Esophagus mucosa (tissue), 1 donor: ENCODE data around the gene ATG3. TPM values are rescaled to one million over a fixed set of nuclear protein-coding genes. Genes with fewer than 3 reads are reported as not detected.
"Not testable (repeated sequence)": the region's sequence is repeated elsewhere in the genome, so short reads cannot be mapped to it uniquely, and the experiment has no call there.

Experiments used
- ATAC-seq: fragments of 200-7000 bp; cut with Tn5 transposase; one replicate; pipeline ENCODE4 v1.9.1; 2020
- total RNA-seq: library from RNA; stranded (reverse); gene quantifications from one replicate; pipeline ENCODE4 v1.2.4, GENCODE V29; 2023
- donor health status: DM: yes; HTN: yes; CAD: no.

The ATG3 gene
- total RNA-seq, 1 donor from 2014 or later: 41.0 TPM

DNA sequence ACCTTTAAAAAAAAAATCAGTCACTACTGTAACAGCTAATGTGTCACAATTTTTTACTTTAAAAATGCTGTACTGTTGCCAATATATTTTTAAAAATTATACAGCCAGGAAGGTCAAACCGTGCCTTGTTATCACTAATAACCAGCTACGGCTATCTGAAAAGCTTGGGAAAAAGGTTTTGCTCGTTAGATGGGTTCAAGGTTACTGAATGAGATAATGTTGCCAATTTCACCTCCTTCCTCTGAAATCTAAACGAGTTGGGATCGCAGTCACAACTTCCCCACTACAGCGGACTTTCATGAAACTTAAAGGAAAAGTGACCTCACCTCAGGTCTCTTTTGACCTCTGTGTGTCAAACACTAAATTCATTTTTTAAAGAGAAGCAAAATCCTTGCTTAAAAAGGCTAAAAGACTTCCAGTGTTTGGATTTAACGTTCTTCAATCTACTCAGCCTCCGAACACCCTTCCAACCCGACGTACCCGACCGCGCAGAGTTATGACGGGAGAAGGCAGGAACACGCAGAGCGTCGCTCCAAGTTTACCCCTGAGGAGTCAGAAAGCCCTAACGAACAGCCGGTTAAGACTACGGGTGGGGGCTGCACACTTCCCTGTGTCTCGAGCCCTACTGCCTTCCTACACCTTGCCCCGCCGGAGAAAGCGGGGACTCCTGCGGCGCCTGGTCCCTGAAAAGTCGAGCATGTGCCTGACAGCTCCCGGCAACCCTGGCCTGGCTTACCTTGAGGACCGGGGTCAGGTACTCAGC is 860 bp downstream of the ATG3 start:
- peak; percentile 46 for ATAC-seq

DNA sequence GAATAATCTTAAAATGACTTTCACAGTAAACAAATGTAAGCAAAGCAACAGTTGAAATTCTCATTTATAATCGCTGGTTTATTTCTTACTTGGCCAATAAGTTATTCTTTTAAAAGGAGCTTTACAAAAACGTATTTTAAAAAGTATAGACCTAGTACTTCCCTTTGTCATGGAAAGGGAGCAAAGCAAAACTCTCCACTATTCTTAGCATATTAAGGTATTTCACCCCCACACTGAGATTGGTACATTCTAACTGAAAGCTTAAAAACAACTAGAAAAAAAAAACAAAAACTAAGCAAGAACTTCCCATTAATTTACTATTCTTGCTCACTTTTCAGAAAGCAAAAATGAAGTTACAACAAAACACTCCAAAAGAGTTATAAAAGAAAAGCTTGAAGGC is 1.5 kb downstream of the ATG3 start:
- no peak for ATAC-seq

DNA sequence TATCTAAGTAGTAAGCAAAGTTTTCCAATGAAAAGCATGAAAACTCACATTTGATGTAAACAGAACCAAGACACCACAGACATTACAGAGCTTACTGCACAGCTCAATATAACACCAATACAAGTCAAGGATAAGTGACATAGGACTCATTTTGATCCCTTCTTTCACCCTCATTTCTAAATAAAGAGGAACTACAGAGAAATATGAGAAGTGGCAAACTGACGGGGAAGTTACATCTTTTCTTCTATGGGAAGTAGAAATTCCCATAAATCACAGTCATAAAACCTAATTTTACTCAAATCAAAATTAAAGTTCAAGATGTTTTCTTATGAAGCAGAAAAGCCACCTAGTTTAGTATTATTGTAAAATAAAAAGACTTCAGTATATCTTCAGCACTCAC is 3.8 kb downstream of the ATG3 start:
- no peak for ATAC-seq

DNA sequence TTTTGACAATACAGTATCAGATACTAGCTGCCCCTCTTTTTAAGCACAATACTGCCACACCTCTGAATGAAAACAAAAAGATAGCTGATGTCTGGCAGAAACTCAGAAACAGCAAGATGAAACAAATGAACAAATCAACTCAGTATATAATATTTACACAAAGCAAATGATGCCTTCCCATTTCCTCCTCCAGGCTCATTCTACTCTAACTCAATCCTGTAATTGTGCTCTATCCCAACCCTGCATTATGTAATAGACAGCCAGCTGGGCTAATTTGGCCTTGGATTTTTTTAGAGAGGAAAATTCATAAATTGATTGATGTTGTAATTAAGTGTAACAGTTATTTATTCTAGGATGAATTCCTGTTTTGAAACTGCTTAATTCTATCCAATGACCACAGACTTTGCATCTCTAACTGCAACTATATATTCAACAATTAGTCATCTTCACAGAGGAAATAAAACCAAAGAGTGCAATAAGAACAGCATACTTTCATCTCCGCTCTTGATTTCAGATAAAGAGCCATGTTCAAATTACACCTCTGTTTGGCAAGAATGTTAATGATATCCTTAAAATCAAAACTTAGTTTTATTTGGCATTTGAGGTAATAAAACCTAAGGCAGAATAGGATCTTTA is 6.1 kb downstream of the ATG3 start:
- no peak for ATAC-seq

DNA sequence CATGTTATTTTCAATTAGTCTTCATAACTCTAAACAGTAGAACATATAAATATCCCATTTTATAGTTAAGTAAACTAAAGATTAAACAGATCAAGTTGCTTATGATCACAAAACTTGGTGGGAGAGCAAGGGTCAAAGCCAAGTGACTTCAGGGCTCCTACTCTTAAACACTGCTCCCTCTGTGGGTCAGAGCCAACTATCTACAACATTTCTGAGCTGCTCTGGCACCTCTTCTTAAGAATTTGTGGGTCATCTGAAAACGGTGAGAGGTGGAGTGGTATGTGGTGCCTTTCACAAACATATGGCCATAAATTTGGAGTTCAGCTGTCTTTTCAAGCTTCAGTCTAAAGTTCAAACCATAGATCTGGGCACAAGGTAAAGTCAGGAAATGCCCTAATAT is 10.9 kb downstream of the ATG3 start:
- no peak for ATAC-seq

DNA sequence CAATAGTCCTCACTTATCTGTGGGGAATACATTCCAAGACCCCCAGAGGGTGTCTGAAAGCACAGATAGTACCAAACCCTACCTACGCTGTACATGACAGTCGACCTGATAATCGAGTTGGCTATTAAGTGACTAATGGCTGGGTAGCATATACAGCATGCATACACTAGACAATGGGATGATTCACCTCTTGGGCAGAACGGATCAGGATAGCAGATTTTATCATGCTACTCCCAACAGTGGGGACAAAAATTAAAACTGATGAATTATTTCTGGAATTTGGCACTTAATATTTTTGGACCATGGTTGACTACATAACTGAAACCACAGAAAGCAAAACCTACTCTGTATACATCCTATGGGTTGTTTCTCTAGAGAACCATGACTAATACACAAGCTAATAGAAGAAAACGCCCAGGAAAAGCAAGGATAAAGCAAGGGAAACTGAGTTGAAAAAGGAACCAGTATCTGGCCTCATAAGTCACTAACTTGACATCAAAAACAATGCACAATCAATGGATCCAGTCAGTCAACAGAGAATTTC is 15.5 kb downstream of the ATG3 start:
- ATAC-seq: peak; percentile 97

DNA sequence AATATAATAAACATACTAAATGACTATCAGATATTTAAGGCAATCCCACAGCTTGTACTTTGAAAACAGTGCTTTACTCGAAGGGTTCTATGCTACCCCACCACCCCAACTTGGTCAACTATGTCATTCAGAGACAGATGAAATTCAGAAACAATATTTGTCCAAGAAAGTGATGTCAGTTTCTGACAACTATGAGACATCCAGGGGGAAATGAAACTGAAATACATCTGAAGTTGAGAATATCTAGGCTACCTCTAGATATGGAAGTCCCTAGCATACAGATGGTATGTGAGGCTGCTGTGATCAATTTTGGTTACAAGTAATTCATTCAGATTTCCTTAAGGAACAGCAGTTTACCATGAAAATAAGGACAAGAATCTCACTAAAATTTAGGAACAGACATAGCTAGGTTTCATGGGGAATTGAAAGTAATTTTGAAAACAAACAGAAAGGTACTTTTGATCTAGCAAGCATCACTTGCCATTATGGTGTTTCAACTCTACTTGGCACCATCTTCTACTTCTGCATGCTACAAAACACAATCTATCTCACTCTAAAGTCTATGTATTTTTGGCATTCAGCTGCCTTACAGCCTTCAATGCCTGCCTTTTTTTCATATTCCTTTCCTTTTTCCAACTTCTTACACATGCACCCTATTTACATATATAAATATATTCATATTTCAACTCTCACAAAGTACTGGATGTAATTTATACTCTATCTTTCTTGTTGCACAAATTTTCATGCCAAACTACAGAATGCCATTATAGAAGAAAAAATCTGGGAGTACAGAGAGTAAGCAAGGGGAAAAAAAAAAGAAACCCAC is 21.7 kb downstream of the ATG3 start:
- ATAC-seq: no peak

DNA sequence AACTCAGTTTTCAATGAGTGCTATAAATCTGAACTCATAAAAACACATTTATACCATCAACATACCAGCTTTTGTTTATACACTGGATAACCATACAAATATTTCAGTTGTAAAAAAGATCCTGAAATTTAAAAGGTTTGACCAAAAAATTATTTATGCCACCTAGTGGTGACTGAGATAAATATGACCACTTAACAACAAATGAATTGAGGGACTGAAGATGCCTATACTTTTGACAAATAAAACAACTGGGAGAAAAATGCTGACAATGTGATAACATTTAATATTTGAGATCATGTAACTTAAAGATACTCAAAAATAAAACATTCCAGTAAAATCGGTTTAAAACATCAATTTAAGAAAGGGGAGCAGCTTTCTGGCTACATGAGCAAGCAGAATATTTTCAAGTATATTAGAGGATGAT is 30.4 kb downstream of the ATG3 start:
- ATAC-seq: no peak

DNA sequence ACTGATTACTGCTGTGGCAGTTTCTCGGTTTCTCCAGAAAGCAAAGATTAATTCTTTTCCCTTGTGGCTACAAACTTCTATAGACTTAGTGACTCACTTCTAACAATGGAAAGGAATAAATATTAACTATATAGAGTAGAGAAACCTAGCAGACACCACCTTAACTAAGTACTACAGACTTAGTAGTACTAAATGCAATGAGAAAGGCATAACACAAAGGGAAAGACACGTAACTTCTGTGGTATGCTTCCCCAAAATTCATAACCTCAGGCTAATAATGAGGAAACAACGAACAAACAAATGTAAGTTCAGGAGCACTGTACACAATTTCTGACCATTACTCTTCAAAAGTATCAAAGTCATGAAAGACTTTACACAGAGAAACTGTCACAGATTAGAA is 31.2 kb downstream of the ATG3 start:
- no peak for ATAC-seq

DNA sequence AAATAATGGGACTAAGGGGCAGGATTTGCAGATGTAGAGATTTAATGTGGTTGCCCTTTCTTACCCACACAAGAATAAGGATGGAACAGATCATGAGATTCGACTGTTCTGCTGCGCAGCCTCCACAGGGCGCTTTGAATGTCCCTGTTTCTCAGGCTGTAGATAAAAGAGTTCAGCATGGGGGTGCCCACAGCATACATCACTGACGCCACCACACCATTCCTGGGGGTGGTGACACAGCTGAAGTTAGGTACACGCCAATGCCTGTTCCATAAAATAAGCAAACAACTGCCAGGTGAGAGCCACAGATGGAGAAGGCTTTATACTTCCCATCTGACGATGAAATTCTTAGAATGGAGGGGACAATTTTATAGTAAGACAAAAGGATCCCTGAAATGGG is 37.6 kb downstream of the ATG3 start:
- ATAC-seq: not testable (repeated sequence)

DNA sequence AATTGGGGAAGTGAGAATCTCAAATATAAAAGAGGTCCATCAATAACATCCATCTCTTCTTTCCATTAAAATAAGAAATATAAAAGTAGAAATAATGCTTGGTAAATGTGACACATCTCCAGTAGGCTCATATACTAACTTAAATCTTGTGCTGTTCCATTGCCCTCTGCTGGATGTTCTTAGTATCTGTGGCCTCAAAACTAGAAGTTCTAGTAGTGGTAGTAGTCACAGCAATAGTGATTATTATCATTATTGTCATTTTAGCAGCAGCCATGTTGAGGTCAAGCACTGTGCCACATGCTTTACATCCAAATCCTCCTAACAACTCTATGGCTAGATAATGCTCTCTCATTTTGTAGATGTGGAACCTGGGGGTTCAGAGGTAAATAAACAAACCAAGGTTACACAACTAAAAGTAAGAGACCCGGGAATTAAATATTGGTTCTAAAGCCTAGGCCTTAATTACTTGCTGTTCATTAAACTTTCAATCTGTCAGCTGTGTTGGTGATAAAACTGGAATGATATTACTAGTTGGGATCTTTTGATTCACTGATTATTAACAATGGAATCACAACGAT is 42.2 kb downstream of the ATG3 start:
- peak; percentile 91 for ATAC-seq

DNA sequence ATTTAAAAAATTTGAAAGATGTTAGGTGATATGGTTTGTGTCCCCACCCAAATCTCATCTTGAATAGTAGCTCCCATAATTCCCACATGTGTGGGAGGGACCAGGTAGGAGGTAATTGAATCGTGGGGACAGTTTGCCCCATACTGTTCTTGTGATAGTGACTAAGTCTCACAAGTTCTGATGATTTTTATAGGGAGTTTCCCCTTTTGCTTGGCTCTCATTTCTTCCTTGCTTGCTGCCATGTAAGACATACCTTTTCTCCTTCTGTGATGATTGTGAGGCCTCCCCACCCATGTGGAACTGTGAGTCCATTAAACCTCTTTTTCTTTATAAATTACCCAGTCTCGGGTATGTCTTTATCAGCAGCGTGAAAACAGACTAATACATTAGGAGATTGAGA is 42.8 kb downstream of the ATG3 start:
- ATAC-seq: not testable (repeated sequence)

DNA sequence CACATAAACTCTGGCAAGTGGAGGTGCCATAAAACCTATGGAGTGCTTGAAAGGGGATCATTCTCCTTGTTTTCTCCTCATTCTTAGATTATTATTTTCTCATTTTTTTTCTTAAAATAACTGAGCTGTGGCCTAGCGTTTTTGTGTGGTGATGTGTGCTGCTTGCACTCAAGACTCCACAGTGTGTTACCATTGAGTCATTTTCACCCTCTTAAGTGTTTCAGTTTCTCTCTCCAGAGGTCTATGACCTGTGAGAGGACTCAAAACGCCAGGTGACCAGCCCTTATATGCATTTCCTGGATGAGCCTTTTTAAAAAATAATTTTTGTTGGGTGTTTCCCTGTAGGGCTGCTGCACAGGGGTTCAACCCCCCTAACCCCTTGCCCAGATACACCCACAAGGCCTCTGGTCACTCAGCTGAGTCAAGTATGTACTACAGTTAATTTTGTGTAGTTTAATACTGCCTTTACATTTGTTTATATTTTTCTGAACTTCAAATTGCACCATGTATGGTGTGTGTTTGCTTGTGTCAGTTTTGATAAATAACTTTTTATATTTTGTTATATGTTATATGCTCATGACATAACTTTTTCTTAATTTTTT is 47.1 kb downstream of the ATG3 start:
- no peak for ATAC-seq

DNA sequence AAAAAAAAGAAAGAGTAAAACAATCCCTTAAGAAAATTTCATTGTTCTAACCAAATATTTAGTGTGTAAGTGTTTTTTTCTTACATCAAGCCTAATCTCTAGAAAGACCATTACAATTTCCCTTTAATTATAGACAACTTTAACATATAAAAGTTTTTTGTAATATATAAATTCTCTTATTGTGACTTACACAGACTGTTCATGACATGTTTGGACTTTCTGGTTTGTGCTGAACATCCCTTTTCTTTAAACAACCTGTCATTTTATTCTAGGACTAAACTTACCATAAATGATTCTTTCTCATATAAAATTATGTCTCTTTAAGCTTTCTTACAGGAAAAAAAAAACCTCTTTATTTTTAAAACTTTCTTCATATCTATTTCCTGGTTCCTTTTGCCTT is 49.4 kb downstream of the ATG3 start:
- no peak for ATAC-seq

DNA sequence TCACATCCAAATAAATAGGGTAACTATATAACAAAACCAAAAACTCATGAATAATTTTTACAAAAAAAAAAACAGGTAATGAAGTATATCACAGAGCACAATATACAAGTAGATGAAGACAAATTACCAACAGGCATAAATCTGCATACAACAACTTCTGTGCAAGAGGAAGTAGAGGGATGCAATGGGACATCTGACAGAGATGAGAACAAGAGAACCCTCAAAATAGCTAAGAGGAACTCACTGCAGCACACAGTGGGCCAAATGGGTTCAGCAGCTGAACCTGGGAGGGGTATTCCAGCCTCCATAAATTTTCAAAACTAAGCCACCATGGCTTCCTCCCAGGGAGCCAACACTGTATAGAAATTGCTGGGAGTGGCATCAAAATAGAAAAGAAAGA is 52.9 kb downstream of the ATG3 start:
- no peak for ATAC-seq

DNA sequence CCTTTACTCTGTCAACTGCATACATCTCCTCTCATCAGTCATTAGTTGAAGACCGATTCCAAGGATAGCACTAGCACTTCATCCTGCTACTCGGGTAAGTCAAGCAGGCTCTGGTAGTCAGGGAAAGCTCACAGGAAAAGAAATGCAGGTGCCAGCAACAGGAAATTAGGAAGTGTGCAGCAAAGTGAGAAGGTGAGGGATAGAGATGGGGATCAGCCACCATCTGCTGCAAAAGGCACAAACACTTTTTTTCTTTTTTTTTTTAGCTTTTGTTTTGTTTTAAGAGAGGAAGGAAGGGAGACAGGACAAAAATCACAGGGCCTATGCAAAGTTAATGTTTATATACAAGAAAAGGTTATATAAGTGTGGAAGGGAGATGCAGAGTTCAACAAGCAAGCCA is 53.5 kb downstream of the ATG3 start:
- no peak for ATAC-seq

DNA sequence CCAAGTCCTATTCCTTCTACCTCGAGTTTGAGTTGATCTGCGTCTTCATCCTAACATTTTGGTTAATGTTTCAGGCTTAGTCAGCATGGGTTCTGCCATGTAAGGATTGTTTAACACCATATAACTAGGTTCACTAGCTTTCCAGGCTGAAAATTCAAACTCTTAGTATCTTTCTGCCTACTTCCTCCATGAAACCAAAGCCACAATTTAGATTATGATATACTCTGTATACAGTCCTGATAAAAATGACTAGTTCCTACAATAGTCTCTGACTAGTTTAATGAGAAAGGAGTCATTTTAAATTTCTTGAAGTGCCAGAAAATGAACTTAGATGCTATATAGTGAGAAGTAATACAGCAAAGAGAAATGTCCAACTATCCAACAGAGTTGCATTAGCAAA is 55.9 kb downstream of the ATG3 start:
- no peak for ATAC-seq

DNA sequence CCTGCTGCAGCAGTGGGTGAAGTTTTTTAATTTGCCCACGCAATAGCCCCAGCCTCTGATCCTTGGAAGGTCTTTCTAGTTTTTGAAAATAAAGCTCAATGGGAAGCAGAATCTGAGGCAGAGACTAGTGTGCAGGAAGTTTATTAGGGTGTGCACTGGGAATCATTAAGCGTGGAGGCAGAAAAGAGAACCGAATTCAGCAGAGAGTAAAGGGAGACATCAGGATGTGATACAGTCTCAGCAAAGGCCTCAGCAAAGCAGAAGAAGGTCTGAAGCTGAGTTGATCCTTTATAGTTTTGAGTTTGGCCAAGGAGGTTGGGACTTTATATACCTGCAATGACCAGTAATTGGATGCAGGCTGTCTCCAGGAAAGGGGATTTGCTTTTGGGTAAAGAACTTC is 57.6 kb downstream of the ATG3 start:
- ATAC-seq: no peak

DNA sequence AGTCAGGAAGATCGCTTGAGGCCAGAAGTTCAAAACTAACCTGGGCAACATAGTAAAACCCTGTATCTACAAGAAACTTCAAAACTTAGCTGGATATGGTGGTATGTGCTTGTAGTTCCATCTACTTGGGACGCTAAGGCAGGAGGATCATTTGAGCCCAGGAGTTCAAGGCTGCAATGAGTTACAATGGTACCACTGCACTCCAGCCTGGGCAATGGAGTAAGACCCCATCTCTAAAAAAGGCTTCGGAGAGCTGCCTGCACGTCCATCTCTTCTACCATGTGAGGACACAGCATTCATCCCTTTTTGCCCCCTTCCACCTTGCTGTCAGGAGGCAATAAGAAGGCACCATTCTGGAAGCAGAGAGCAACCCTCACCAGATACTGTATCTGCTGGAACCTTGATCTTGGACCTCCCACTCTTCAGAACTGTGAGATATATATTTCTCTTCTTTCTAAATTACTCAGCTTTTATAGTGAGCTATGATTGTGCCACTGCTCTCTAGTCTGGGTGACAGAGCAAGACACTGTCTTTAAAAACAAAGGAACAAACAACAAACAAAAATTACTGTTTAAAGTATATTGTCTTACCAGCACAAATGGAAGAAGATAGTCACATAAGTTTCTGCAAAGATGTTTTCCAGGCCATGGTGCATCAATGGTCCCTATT is 58.3 kb downstream of the ATG3 start:
- no peak for ATAC-seq

DNA sequence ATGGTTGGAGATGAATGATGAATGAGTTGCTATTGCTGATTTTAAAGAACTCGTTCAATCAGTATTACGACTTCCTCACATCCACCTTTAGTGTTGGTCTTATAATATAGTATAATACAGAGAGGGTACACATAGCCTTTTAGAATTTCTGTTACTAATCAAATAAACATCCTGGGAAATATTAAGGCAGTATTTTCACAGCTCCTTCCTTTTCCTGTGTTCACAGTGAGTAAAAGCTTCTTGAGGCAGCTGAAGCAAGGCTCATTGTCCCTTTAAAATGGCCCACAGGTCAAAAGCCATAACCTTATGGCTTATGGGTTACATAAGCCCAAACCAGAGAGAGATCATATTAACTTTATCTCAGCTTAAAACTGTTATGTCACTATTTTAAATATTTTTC is 61.1 kb downstream of the ATG3 start:
- ATAC-seq: no peak

DNA sequence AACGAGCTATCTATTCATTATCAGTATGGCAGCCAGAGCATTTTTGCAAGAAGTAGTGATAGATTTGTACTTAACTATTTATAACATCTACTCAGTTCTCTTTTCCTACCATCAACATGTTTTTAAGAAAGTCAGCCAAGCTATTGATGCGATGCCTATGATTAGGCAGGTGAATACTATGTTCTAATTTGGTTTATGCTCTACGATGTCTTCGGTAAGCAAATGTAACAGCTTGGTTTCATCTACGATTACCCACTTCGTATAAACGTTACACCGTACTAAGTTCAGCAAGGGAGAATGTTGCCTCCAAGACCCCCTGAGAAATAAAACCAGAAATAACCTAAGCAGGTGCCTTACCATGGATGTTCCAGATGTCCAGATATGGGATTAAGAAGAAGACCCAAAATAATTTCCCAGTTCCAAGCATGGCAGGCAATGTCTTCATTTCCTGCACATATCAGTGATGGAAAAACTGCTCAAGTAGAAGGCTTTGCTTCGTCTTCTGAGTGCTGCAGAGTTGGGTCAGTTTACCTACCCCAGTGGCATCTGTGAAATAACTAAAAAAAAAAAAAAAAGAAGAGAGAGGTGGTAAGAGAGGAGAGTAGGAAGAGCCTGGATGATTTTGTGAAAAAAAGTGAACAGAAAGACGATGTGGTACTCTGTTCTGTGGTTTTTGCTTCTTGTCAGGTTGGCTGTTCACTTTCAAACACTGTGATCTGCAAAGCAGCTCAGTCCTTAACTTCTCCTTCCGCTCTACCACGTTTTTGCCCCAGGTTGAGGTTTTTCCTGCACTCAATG is 62.6 kb downstream of the ATG3 start, which contains the start of gene BTLA:
BTLA (minus strand) TSS at position 559 of the 798 bp plus-strand sequence; CDS start at position 445, 114 bp downstream.
- ATAC-seq: peak; percentile 31
